ENCODE data around the gene OR2B2. TPM values are rescaled to one million over a fixed set of nuclear protein-coding genes. Genes with fewer than 3 reads are reported as not detected.
"Not testable (repeated sequence)": the region's sequence is repeated elsewhere in the genome, so short reads cannot be mapped to it uniquely, and the experiment has no call there.

Gene OR2B2
- total and polyA plus RNA-seq, 5 donors = not detected

DNA sequence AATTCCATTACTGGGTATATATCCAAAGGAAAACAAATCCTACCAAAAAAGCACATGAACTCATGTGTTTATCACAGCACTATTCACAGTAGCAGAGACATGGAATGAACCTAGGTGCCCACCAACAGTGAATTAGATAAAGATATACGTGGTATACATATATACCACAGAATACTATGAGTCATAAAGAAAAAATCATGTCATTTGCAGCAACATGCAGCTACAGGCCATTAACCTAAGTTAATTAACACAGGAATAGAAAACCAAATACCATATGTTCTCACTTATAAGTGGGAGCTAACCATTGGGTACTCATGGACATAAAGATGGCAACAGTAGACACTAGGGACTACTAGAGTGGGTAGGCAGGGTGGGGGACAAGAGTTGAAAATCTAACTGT lies 4.2 kb downstream of the OR2B2 start:
- DNase-seq = no peak
- Histone ChIP-seq H3K27me3 (ENCODE audit: control insufficient read depth, insufficient read depth) (no peaks in the 10 kb centered on the region), H3K4me3 (ENCODE audit: low read length) (no peak overlapping the region), H3K9me3 (ENCODE audit: control insufficient read depth, low read length) (no peaks in the 10 kb centered on the region), H3K4me1 (ENCODE audit: control insufficient read depth, insufficient read depth, low read length) (no peaks in the 10 kb centered on the region), H3K27ac (ENCODE audit: low read length) (no peak overlapping the region)
- WGBS = 72% methylated on average over 1 of the region's 1 CpG
- intact Hi-C loops (cut with DNase I) = loop anchor here in 1 of 4 donors (10.0 kb wide), 1 partner anchor 403 kb away; no protein-coding TSS in a partner anchor
- no peak for ATAC-seq

DNA sequence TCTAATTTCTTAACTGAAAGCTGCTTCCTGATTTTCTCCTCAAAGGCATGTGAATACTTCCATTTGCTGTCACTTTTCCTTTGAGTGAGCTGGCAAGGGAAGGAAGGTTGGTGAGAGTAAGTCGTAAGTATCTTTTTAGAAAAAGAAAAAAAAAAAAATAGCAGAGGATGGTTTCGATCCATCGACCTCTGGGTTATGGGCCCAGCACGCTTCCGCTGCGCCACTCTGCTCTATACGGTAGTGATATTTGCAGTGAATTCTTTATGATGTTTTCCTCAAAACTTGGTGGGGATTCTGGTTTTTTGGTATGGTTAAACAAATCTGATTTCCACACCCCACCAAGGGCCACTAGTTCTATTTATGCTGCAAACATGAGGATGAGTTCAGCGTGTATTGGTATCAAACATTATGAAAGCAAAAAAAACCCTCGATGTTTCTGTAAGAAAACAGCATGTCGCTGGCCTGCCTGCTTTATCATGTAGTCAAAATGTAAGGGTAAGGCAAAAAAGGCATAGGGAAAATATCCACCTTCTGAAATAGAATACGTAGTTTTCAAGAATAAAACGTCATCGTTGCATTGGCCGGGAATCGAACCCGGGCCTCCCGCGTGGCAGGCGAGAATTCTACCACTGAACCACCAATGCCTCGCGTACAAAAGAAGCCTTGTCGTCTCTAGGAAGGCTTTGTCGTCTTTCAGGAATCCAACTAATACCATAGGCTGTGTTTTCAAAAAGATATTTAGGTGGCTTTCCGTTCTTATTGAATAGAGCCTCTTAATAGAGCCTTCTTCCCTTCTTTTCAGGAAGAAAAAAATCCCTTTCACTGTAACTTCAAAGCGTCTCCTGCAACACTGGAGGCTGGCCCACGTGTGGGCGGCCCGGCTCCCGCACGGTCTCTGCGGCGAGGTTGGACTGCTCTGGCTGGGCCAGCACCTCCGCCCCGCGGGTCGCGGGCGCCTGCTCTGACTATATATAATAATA lies 9.6 kb downstream of the OR2B2 start:
- Histone ChIP-seq H3K27me3 (ENCODE audit: control insufficient read depth, insufficient read depth) (no peaks in the 10 kb centered on the region), H3K9me3 (ENCODE audit: control insufficient read depth, low read length) (no peaks in the 10 kb centered on the region), H3K4me3 (ENCODE audit: low read length) (peak overlapping the region; percentile 58), H3K27ac (ENCODE audit: low read length) (peak overlapping the region; percentile 60), H3K4me1 (ENCODE audit: control insufficient read depth, insufficient read depth, low read length) (no peaks in the 10 kb centered on the region)
- ATAC-seq (peak; percentile 95 to 96), DNase-seq (peak; percentile 73 to 89 (median 87))
- WGBS = under 1% methylated on average over 38 of the region's 38 CpGs
- intact Hi-C loops (cut with DNase I) = loop anchor here in 1 of 4 donors (10.0 kb wide), 1 partner anchor 398 kb away; no protein-coding TSS in a partner anchor

- WGBS = 87% methylated on average over 8 of the region's 8 CpGs
- Histone ChIP-seq H3K4me3 (ENCODE audit: low read length) (no peak overlapping the region), H3K27me3 (ENCODE audit: control insufficient read depth, insufficient read depth) (no peaks in the 10 kb centered on the region), H3K27ac (ENCODE audit: low read length) (no peak overlapping the region), H3K9me3 (ENCODE audit: control insufficient read depth, low read length) (no peaks in the 10 kb centered on the region), H3K4me1 (ENCODE audit: control insufficient read depth, insufficient read depth, low read length) (no peaks in the 10 kb centered on the region)
- ATAC-seq (no peak), DNase-seq (no peak)
- intact Hi-C loops (cut with DNase I) = loop anchor here in 1 of 4 donors (10.0 kb wide), 1 partner anchor 397 kb away; no protein-coding TSS in a partner anchor
These were observed 10.4 kb downstream of the OR2B2 start for GRCh38 chr6:27901801-27902200.

GRCh38 chr6:27900197-27900596 lies 12.0 kb downstream of the OR2B2 start:
- ATAC-seq; H3K4me1 ChIP-seq (ENCODE audit: control insufficient read depth, insufficient read depth, low read length); H3K27me3 ChIP-seq (ENCODE audit: control insufficient read depth, insufficient read depth); DNase-seq; H3K4me3 ChIP-seq (ENCODE audit: low read length); H3K27ac ChIP-seq (ENCODE audit: low read length); H3K9me3 ChIP-seq (ENCODE audit: control insufficient read depth, low read length): not testable (repeated sequence)
- intact Hi-C loops (cut with DNase I) = loop anchor here in 1 of 4 donors (10.0 kb wide), 1 partner anchor 395 kb away; no protein-coding TSS in a partner anchor
- 89% methylated on average over 7 of the region's 7 CpGs for WGBS

DNA sequence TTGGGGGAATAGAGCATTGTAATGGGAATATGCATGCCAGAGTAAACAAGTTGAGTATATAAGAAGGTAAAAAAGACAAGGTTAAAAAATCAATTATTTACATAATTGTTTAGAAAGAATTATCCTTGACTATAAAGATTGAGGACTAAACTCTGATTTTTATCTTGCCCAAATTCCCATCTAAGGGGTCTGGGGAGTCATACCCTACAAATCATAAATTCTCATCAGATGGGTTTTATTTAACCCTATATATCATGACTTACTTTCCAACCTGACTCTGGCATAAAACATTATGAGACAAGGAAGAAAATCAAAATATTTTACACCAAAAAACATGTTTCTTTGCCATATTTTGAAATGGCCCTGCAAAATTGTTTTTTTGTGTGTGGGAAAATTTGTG lies 12.7 kb downstream of the OR2B2 start:
- intact Hi-C loops (cut with DNase I) = loop anchor here (5.0 to 10.0 kb wide), 5 partner anchors 65 to 725 kb away; a partner anchor contains a TSS
- H3K27me3 ChIP-seq (ENCODE audit: control insufficient read depth, insufficient read depth) = no peaks in the 10 kb centered on the region
- DNase-seq (no peak), ATAC-seq (no peak)
- no peaks in the 10 kb centered on the region for H3K4me1 ChIP-seq (ENCODE audit: control insufficient read depth, insufficient read depth, low read length)
- no peak overlapping the region for H3K4me3 ChIP-seq (ENCODE audit: low read length)
- H3K9me3 ChIP-seq (ENCODE audit: control insufficient read depth, low read length) = no peaks in the 10 kb centered on the region
- H3K27ac ChIP-seq (ENCODE audit: low read length) = no peak overlapping the region

- ATAC-seq (no peak), DNase-seq (no peak)
- Histone ChIP-seq H3K27me3 (ENCODE audit: control insufficient read depth, insufficient read depth) (no peaks in the 10 kb centered on the region), H3K9me3 (ENCODE audit: control insufficient read depth, low read length) (no peaks in the 10 kb centered on the region), H3K27ac (ENCODE audit: low read length) (no peak overlapping the region), H3K4me1 (ENCODE audit: control insufficient read depth, insufficient read depth, low read length) (no peaks in the 10 kb centered on the region), H3K4me3 (ENCODE audit: low read length) (no peak overlapping the region)
- intact Hi-C loops (cut with DNase I) = loop anchor here (5.0 to 10.0 kb wide), 5 partner anchors 63 to 723 kb away; a partner anchor contains a TSS
- WGBS = 95% methylated on average over 3 of the region's 3 CpGs
These were observed 14.5 kb downstream of the OR2B2 start for GRCh38 chr6:27897580-27898206.

- no peaks in the 10 kb centered on the region for H3K9me3 ChIP-seq (ENCODE audit: control insufficient read depth, low read length)
- H3K27me3 ChIP-seq (ENCODE audit: control insufficient read depth, insufficient read depth) = no peaks in the 10 kb centered on the region
- DNase-seq (no peak), ATAC-seq (no peak)
- intact Hi-C loops (cut with DNase I) = loop anchor here (5.0 to 10.0 kb wide), 5 partner anchors 62 to 722 kb away; a partner anchor contains a TSS
- 82% methylated on average over 4 of the region's 4 CpGs for WGBS
- no peaks in the 10 kb centered on the region for H3K4me1 ChIP-seq (ENCODE audit: control insufficient read depth, insufficient read depth, low read length)
- no peak overlapping the region for H3K4me3 ChIP-seq (ENCODE audit: low read length)
- no peak overlapping the region for H3K27ac ChIP-seq (ENCODE audit: low read length)
These were observed 15.8 kb downstream of the OR2B2 start for GRCh38 chr6:27896398-27896796.

- peak overlapping the region; percentile 98 for H3K27ac ChIP-seq (ENCODE audit: low read length)
- intact Hi-C loops (cut with DNase I) = loop anchor here (5.0 to 10.0 kb wide), 6 partner anchors 60 to 720 kb away; a partner anchor contains a TSS
- ATAC-seq = peak; percentile 82 to 83
- peak overlapping the region; percentile 97 for H3K4me3 ChIP-seq (ENCODE audit: low read length)
- WGBS = under 1% methylated on average over 28 of the region's 28 CpGs
- no peaks in the 10 kb centered on the region for H3K27me3 ChIP-seq (ENCODE audit: control insufficient read depth, insufficient read depth)
- no peaks in the 10 kb centered on the region for H3K9me3 ChIP-seq (ENCODE audit: control insufficient read depth, low read length)
- H3K4me1 ChIP-seq (ENCODE audit: control insufficient read depth, insufficient read depth, low read length) = peaks cover 4% of the 10 kb centered on the region
- peak in 2 of 3 donors; percentile 37 to 52 for DNase-seq
These were observed 17.1 kb downstream of the OR2B2 start for GRCh38 chr6:27894839-27895762.

GRCh38 chr6:27893836-27894807 lies 18.1 kb downstream of the OR2B2 start:
- H3K4me3 ChIP-seq (ENCODE audit: low read length) = peak overlapping the region; percentile 97
- under 1% methylated on average over 48 of the region's 48 CpGs for WGBS
- H3K9me3 ChIP-seq (ENCODE audit: control insufficient read depth, low read length) = no peaks in the 10 kb centered on the region
- ATAC-seq (peak; percentile 92), DNase-seq (peak; percentile 86 to 93 (median 89))
- peak overlapping the region; percentile 98 for H3K27ac ChIP-seq (ENCODE audit: low read length)
- no peaks in the 10 kb centered on the region for H3K27me3 ChIP-seq (ENCODE audit: control insufficient read depth, insufficient read depth)
- peaks cover 4% of the 10 kb centered on the region for H3K4me1 ChIP-seq (ENCODE audit: control insufficient read depth, insufficient read depth, low read length)
- intact Hi-C loops (cut with DNase I) = loop anchor here (5.0 to 10.0 kb wide), 5 partner anchors 59 to 719 kb away; a partner anchor contains a TSS
